Thyroid gland (tissue), 4 donors: Measurements from ENCODE around the gene DMWD. TPM values are rescaled to one million over a fixed set of nuclear protein-coding genes. Genes with fewer than 3 reads are reported as not detected.

Source experiments
- DNase-seq, 2 donors: peaks; one replicate each; pipeline ENCODE4 v3.0.0-alpha.2; 2019
- H3K27ac ChIP-seq, 3 donors: fragments of 200-600 bp; sonication (generic); 1 replicate in 2 of 3; 2 replicates in 1 of 3; pipeline ENCODE4 v1.5.1; 2016 to 2019; ENCODE audit warnings: mild to moderate bottlenecking in 1 of 3, moderate library complexity in 1 of 3
- H3K27me3 ChIP-seq: fragments of 200-600 bp; sonication (generic); one replicate; pipeline ENCODE4 v1.5.1; 2019
- H3K36me3 ChIP-seq, 2 donors: fragments of 200-600 bp; sonication (generic); one replicate each; pipeline ENCODE4 v1.5.1; 2016 to 2019
- H3K4me1 ChIP-seq, 2 donors: fragments of 200-600 bp; sonication (generic); one replicate each; pipeline ENCODE4 v1.5.1; 2017 to 2019
- H3K4me3 ChIP-seq, 3 donors: fragments of 200-600 bp; sonication (generic); replicated peaks in 1 of 3; 1 replicate in 2 of 3; 2 replicates in 1 of 3; pipeline ENCODE4 v1.5.1; 2016; ENCODE audit warnings: mild to moderate bottlenecking in 1 of 3
- H3K9me3 ChIP-seq: fragments of 200-600 bp; sonication (generic); one replicate; pipeline ENCODE4 v1.5.1; 2017
- POLR2A ChIP-seq, 2 donors: fragments of 450-650 bp; IDR thresholded peaks; one replicate each; pipeline ENCODE4 v1.6.1; 2017; ENCODE audit warnings: antibody characterized with exemption in 2 of 2, mild to moderate bottlenecking in 2 of 2, moderate library complexity in 1 of 2
- WGBS, 2 donors: methylation state at CpG; one replicate each; pipeline ENCODE4 v1.1.5; 2017; 5-methylcytosine and 5-hydroxymethylcytosine counted together
- intact Hi-C: fragments of 100-400 bp; cut with DNase I; formaldehyde crosslinking; loops from one replicate; pipeline ENCODE4 v1.15.1; 2023
- total RNA-seq, 4 donors: library from RNA; depleted of rRNA; stranded (reverse); fragments of >200 nt; gene quantifications; one replicate each; pipeline ENCODE4 v1.2.3, GENCODE V29; 2016
- TF ChIP-seq, protein P1 (sequence below), 6 experiments: fragments of 200-600 bp in 3 of 6; fragments of 450-650 bp in 3 of 6; sonication (generic) in 3 of 6; IDR thresholded peaks; one replicate each; pipeline ENCODE4 v1.5.1; 2016 to 2019; ENCODE audit warnings: antibody characterized with exemption in 6 of 6, mild to moderate bottlenecking in 2 of 6, inconsistent platforms in 1 of 6, moderate library complexity in 1 of 6

The DMWD gene
- total RNA-seq, 4 donors from 2014 or later = 38.2 to 69.7 (median 48.3) TPM

DNA sequence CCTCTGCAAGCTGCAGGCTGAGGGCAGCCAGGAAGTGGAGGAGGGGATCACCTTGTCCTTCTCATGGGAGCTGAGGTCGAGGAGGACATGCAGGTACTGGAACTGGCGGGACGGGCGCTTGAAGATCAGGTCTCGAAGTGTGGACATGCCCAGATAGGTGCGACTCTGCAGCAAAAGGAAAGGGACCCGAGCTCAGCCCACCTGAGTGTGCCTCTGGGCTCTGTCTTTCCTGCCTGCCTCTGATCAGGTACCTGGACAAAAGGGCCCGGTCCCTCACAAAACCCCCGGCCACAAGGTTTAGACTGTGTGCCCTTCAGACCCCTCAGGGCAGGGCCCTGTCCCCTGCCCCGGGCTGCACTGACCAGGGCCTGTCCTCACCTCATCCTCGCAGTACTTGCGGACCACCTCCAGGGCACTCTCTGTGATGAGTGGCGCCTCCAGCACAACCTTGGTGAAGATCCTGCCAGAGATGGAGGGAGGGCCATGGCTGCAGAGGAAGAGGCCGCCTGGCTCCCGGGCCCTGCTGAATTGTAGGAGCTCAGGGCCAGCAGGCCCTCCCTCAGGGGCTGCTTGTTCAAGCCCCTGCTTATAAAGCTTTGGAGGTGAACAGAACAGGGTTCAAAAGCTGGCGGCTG is 34.9 kb upstream of the DMWD start:
- intact Hi-C loops = no loop called here
- no peaks in the 10 kb centered on the region for H3K9me3 ChIP-seq
- H3K4me3 ChIP-seq = no peak overlapping the region
- no peak for DNase-seq
- H3K27ac ChIP-seq = no peak overlapping the region
- TF ChIP-seq, protein P1, sequence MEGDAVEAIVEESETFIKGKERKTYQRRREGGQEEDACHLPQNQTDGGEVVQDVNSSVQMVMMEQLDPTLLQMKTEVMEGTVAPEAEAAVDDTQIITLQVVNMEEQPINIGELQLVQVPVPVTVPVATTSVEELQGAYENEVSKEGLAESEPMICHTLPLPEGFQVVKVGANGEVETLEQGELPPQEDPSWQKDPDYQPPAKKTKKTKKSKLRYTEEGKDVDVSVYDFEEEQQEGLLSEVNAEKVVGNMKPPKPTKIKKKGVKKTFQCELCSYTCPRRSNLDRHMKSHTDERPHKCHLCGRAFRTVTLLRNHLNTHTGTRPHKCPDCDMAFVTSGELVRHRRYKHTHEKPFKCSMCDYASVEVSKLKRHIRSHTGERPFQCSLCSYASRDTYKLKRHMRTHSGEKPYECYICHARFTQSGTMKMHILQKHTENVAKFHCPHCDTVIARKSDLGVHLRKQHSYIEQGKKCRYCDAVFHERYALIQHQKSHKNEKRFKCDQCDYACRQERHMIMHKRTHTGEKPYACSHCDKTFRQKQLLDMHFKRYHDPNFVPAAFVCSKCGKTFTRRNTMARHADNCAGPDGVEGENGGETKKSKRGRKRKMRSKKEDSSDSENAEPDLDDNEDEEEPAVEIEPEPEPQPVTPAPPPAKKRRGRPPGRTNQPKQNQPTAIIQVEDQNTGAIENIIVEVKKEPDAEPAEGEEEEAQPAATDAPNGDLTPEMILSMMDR (IDR thresholded peaks at IDR 0.05) = no peak
- H3K36me3 ChIP-seq = peaks cover 82 to 91% of the 10 kb centered on the region in 2 donors
- 86 to 97% methylated on average over 12 to 13 of the region's 16 CpGs for WGBS, 2 donors
- H3K4me1 ChIP-seq = no peaks in the 10 kb centered on the region
- H3K27me3 ChIP-seq = no peaks in the 10 kb centered on the region

DNA sequence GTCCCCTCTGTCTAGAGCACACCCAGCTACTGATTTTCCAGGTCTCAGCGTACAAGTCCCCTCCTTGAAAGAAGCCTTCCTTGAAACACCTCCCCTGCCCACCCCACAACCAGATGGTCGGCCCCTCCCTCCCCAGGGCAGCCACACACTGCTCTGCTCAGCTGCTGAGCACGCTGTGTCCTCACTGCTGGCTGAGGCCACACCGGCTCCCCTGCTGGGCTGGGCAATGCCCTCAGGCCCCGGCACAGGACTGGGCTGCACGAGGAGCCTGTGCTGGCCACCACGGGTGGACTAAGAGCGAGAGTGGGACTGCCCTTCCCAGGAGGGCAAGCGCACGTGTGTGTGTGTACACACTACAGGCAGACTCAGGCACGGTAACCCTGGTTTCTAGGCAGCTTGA is 34.3 kb upstream of the DMWD start:
- no peaks in the 10 kb centered on the region for H3K9me3 ChIP-seq
- H3K27ac ChIP-seq = no peak overlapping the region
- H3K4me1 ChIP-seq = no peaks in the 10 kb centered on the region
- H3K27me3 ChIP-seq = no peaks in the 10 kb centered on the region
- peaks cover 77 to 90% of the 10 kb centered on the region in 2 donors for H3K36me3 ChIP-seq
- H3K4me3 ChIP-seq = no peak overlapping the region
- 85 to 94% methylated on average over 7 to 11 of the region's 11 CpGs for WGBS, 2 donors
- intact Hi-C loops = no loop called here
- TF ChIP-seq, protein P1 (IDR thresholded peaks at IDR 0.05) = no peak
- TF ChIP-seq POLR2A (IDR thresholded peaks at IDR 0.05) = no peak
- DNase-seq = no peak

DNA sequence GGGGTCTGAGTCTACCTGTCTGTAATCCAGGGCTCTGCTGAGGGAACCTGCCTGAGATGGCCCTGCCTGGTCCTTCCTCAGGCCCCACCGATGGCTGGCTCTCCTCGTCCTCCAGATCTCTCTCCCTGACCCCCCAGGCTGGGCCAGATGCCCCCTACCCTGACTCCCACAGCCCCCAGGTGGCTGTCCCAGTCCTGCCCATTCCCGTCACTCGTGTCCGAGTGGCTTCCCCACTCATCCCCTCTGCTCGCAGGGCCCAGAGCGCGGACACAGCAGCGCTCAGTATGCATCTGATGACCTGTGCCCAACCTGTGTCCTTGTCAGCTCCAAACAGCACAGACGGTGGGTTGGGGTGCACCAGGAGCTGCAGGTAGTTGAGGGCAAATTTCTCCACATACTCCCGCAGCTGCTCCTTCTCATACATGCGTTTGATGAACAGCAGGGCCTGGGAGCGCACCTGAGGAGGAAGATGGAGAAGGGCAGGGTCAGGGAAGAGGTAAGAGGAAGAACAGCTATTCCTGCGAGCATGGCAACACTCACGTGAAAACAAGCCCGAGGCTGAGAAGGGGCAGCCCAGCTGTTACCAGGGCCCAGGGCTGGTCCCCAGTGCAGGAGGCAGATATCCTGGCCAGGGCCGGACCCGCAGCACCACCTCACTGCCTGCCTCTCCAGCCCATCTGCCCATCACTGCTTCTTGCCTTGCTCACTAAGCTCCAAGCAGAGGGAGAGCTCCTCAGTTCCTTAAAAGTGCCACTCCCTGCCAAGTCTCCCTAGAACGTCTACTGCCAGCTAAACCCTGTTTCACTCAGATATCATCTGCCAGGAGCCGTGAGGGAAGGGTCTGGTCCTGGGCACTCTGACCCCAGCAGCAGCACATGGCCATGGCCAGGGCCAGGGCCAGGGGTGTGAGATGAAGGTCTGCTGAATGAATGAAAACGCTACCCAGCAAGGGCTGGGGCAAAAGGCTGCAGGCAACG is 33.6 kb upstream of the DMWD start:
- H3K9me3 ChIP-seq = no peaks in the 10 kb centered on the region
- intact Hi-C loops = no loop called here
- TF ChIP-seq POLR2A (IDR thresholded peaks at IDR 0.05) = no peak
- TF ChIP-seq, protein P1 (IDR thresholded peaks at IDR 0.05) = no peak
- H3K27ac ChIP-seq = no peak overlapping the region
- H3K27me3 ChIP-seq = no peaks in the 10 kb centered on the region
- no peak for DNase-seq
- H3K4me1 ChIP-seq = no peaks in the 10 kb centered on the region
- H3K4me3 ChIP-seq = no peak overlapping the region
- peaks cover 71 to 89% of the 10 kb centered on the region in 2 donors for H3K36me3 ChIP-seq
- 85 to 86% methylated on average over 20 to 22 of the region's 22 CpGs for WGBS, 2 donors

DNA sequence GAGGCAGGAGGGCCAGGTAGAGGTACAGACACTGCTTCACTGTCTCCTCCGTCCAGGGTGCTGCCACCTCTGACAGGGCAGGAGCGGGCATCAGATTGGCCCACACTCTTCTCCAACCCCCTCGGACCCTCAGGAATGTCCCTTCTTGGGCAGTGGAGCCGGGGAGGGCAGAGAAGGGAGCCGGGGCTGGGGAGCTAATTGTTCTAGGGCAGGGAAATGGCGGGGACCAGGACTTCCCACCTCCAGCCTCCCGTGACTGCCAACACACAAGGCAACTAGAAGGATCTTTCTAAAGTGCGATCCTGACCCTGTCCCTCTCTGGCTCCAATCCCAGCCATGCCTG is 32.6 kb upstream of the DMWD start:
- intact Hi-C loops = no loop called here
- peaks cover 61 to 84% of the 10 kb centered on the region in 2 donors for H3K36me3 ChIP-seq
- TF ChIP-seq, protein P1 (IDR thresholded peaks at IDR 0.05) = no peak
- TF ChIP-seq POLR2A (IDR thresholded peaks at IDR 0.05) = no peak
- WGBS, 2 donors = 96 to 100% methylated on average over 1 to 7 of the region's 8 CpGs
- H3K27ac ChIP-seq = no peak overlapping the region
- H3K4me1 ChIP-seq = no peaks in the 10 kb centered on the region
- H3K4me3 ChIP-seq = no peak overlapping the region
- no peaks in the 10 kb centered on the region for H3K9me3 ChIP-seq
- no peak for DNase-seq
- no peaks in the 10 kb centered on the region for H3K27me3 ChIP-seq
